ENCODE measurements around the gene BORCS5. TPM values are rescaled to one million over a fixed set of nuclear protein-coding genes. Genes with fewer than 3 reads are reported as not detected.

Gene BORCS5
- total RNA-seq, 2 donors from 2014 or later: 15.2 to 26.1 TPM

GRCh38 chr12:12397184-12397583 is 40.3 kb downstream of the BORCS5 start:
- Histone ChIP-seq H3K9ac (ENCODE audit: extremely low read depth, low read length, poor library complexity, severe bottlenecking) (no peak overlapping the region), H3K27me3 (ENCODE audit: control insufficient read depth, insufficient read depth, low read length, poor library complexity, severe bottlenecking) (no peaks in the 10 kb centered on the region), H3K36me3 (ENCODE audit: control insufficient read depth, insufficient read depth, low read length) (no peaks in the 10 kb centered on the region), H3K4me1 (ENCODE audit: control insufficient read depth, insufficient read depth, low read length) (no peaks in the 10 kb centered on the region), H3K27ac (ENCODE audit: low read depth, low read length) (no peak overlapping the region), H3K9me3 (ENCODE audit: control insufficient read depth, low read length) (no peaks in the 10 kb centered on the region), H3K4me3 (ENCODE audit: low read length) (no peak overlapping the region)
- Mint-ChIP-seq H3K9me3 (peaks cover 2% of the 10 kb centered on the region), H3K4me3 (no peak overlapping the region), H3K4me1 (peaks cover 23% of the 10 kb centered on the region), H3K36me3 (ENCODE audit: low read depth) (peaks cover 9% of the 10 kb centered on the region), H3K27ac (no peak overlapping the region), H3K27me3 (ENCODE audit: insufficient read depth) (no peaks in the 10 kb centered on the region)
- WGBS, 2 experiments (ENCODE audit: insufficient coverage in 1 of 2, insufficient read length in 1 of 2): 94% methylated on average over 5 of the region's 5 CpGs
- DNase-seq: no peak
- TF ChIP-seq, protein P1, sequence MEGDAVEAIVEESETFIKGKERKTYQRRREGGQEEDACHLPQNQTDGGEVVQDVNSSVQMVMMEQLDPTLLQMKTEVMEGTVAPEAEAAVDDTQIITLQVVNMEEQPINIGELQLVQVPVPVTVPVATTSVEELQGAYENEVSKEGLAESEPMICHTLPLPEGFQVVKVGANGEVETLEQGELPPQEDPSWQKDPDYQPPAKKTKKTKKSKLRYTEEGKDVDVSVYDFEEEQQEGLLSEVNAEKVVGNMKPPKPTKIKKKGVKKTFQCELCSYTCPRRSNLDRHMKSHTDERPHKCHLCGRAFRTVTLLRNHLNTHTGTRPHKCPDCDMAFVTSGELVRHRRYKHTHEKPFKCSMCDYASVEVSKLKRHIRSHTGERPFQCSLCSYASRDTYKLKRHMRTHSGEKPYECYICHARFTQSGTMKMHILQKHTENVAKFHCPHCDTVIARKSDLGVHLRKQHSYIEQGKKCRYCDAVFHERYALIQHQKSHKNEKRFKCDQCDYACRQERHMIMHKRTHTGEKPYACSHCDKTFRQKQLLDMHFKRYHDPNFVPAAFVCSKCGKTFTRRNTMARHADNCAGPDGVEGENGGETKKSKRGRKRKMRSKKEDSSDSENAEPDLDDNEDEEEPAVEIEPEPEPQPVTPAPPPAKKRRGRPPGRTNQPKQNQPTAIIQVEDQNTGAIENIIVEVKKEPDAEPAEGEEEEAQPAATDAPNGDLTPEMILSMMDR (conservative IDR thresholded peaks at IDR 0.05): no peak

GRCh38 chr12:12398026-12398859 is 41.4 kb downstream of the BORCS5 start:
- no peaks in the 10 kb centered on the region for H3K27me3 ChIP-seq (ENCODE audit: control insufficient read depth, insufficient read depth, low read length, poor library complexity, severe bottlenecking)
- TF ChIP-seq, protein P1 (conservative IDR thresholded peaks at IDR 0.05): peak; percentile 50
- no peak for DNase-seq
- 79 to 86% methylated on average over 4 to 7 of the region's 7 CpGs for WGBS, 2 experiments (ENCODE audit: insufficient coverage in 1 of 2, insufficient read length in 1 of 2)
- H3K9ac ChIP-seq (ENCODE audit: extremely low read depth, low read length, poor library complexity, severe bottlenecking): no peak overlapping the region
- peaks cover 2% of the 10 kb centered on the region for H3K9me3 Mint-ChIP-seq
- no peaks in the 10 kb centered on the region for H3K4me1 ChIP-seq (ENCODE audit: control insufficient read depth, insufficient read depth, low read length)
- peaks cover 9% of the 10 kb centered on the region for H3K36me3 Mint-ChIP-seq (ENCODE audit: low read depth)
- no peaks in the 10 kb centered on the region for H3K9me3 ChIP-seq (ENCODE audit: control insufficient read depth, low read length)
- H3K27ac Mint-ChIP-seq: no peak overlapping the region
- peaks cover 27% of the 10 kb centered on the region for H3K4me1 Mint-ChIP-seq
- H3K36me3 ChIP-seq (ENCODE audit: control insufficient read depth, insufficient read depth, low read length): no peaks in the 10 kb centered on the region
- H3K4me3 Mint-ChIP-seq: no peak overlapping the region
- H3K27me3 Mint-ChIP-seq (ENCODE audit: insufficient read depth): no peaks in the 10 kb centered on the region
- H3K27ac ChIP-seq (ENCODE audit: low read depth, low read length): no peak overlapping the region
- H3K4me3 ChIP-seq (ENCODE audit: low read length): no peak overlapping the region

GRCh38 chr12:12399161-12399560 is 42.3 kb downstream of the BORCS5 start:
- Histone ChIP-seq H3K4me1 (ENCODE audit: control insufficient read depth, insufficient read depth, low read length) (peaks cover 7% of the 10 kb centered on the region), H3K27ac (ENCODE audit: low read depth, low read length) (no peak overlapping the region), H3K4me3 (ENCODE audit: low read length) (no peak overlapping the region), H3K9ac (ENCODE audit: extremely low read depth, low read length, poor library complexity, severe bottlenecking) (no peak overlapping the region), H3K9me3 (ENCODE audit: control insufficient read depth, low read length) (no peaks in the 10 kb centered on the region), H3K36me3 (ENCODE audit: control insufficient read depth, insufficient read depth, low read length) (no peaks in the 10 kb centered on the region), H3K27me3 (ENCODE audit: control insufficient read depth, insufficient read depth, low read length, poor library complexity, severe bottlenecking) (no peaks in the 10 kb centered on the region)
- TF ChIP-seq, protein P1 (conservative IDR thresholded peaks at IDR 0.05): no peak
- peaks cover 36% of the 10 kb centered on the region for H3K4me1 Mint-ChIP-seq
- 86% methylated on average over 1 of the region's 1 CpG; no CpG with 5 or more reads in 1 of the 2 experiments for WGBS, 2 experiments (ENCODE audit: insufficient coverage in 1 of 2, insufficient read length in 1 of 2)
- no peak for DNase-seq
- H3K27ac Mint-ChIP-seq: peak overlapping the region; percentile 0
- no peak overlapping the region for H3K4me3 Mint-ChIP-seq
- H3K9me3 Mint-ChIP-seq: peaks cover 2% of the 10 kb centered on the region
- peaks cover 9% of the 10 kb centered on the region for H3K36me3 Mint-ChIP-seq (ENCODE audit: low read depth)
- H3K27me3 Mint-ChIP-seq (ENCODE audit: insufficient read depth): no peaks in the 10 kb centered on the region
